DMS114 treated with DMSO at 0.1 percent for 48 hours (cell line): Measurements from ENCODE around the gene IRGQ.

ENCODE experiments used
- DNase-seq: peaks from one replicate; lab custom pipeline; 2025; ENCODE audit not compliant: unreplicated experiment; lab: John Stamatoyannopoulos, UW

IRGQ gene

GRCh38 chr19:43546581-43546980, 49.4 kb downstream of the IRGQ start:
- DNase-seq: no peak

DNA sequence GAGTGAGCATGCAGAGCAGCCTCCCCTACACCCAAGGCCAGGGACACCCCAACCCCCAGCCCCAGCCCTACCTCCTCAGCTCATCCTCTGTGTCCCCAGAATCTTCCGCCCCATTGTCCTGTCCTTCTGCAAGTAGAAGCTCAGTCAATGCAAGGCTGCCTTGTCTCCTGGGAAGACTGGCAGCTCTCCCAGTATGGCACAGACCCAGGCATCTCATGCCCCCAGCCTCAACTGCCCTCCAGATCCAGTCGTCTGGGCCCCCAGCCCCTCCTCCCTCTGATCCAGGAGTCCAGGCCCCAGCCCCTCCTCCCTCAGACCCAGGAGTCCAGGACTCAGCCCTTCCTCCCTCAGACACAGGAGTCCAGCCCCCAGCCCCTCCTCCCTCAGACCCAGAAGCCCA, 50.0 kb downstream of the IRGQ start:
- no peak for DNase-seq

GRCh38 chr19:43545276-43545675, 50.7 kb downstream of the IRGQ start:
- DNase-seq: no peak

GRCh38 chr19:43544077-43544476, 51.9 kb downstream of the IRGQ start:
- DNase-seq: no peak

DNA sequence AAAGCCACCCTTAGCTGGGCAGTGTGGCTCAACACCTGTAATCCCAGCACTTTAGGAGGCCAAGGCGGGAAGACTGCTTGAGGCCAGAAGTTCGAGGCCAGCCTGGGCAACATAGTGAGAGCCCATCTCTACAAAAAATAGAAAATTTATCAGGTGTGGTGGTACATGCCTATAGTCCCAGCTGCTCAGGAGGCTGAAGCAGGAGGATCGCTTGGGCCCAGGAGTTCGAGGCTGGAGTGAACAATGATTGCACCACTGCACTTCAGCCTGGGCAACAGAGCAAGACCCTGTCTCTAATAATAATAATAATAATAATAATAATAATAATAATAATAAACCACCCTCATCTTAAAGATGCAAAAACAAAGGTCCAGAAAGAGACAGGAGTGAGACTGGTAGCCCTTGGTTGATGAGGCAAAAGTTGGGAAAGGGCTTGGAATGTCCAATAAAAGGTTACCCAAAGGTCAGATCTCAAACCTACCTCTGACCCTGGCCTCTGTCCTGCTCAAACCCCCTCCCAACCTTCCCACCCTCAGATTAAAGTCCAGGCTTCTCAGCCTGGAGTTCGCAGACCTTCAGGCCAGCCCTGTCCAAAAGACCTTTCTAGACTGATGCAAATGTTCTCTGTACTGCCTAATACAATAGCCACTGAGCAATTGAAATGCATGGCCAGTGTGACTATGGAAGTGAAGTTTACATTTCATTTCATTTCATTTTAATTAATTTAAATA, 53.8 kb downstream of the IRGQ start:
- no peak for DNase-seq

- no peak for DNase-seq
Measured at GRCh38 chr19:43540381-43540780, 55.6 kb downstream of the IRGQ start.

DNA sequence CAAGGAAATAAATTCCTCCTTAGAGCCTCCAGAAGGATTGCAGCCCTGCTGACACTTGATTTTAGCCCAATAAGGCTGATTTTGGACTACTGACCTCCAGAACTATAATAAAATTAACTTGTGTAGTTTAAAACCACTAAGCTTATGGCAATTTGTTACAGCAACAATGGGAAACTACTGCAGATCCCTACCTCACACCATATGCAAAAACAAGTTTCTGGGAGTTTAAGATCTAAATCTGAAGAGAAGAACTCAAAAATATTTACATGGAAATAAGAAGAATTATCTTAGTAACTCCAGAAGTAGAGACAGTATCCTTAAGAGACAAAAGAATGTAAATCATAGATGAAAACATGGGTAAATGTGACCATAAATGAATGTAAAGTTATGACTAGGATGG, 57.0 kb downstream of the IRGQ start:
- no peak for DNase-seq

GRCh38 chr19:43534816-43535761, 60.8 kb downstream of the IRGQ start:
- DNase-seq: no peak
